Measurements from ENCODE around the gene KCNJ12.
"Not testable (repeated sequence)": the region's sequence is repeated elsewhere in the genome, so short reads cannot be mapped to it uniquely, and the experiment has no call there.

KCNJ12 gene

DNA sequence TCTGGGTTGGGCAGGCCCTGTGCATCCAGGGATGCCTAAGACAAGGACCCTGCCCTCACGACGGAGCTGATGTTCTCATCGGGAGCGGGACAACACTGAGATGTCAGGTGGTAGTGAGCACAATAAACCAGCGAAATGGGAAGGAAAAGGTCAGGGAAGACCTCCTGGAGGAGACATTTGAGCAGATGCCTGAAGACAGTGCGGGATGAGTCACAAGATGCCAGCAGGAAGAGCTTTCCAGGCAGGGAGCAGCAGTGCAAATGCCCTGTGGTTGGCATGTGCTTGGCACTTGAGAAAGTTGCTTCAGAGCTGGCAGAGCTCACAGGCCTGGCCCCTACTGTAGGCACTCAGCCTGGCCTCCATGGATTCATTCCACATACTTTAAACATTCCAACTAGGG is 28.5 kb upstream of the KCNJ12 start:
- H3K23ac ChIP-seq (ENCODE audit: low read length in 2 of 2); H2BK5ac ChIP-seq (ENCODE audit: low read depth, low read length, poor library complexity, severe bottlenecking); H3K4me1 ChIP-seq (ENCODE audit: control insufficient read depth, insufficient read depth, low read depth, low read length); H2AK5ac ChIP-seq (ENCODE audit: low read length, severe bottlenecking); H2BK120ac ChIP-seq (ENCODE audit: low read depth, low read length); H3K27me3 ChIP-seq (ENCODE audit: control insufficient read depth in 1 of 2, insufficient read depth in 1 of 2, low read length in 2 of 2); H2BK15ac ChIP-seq (ENCODE audit: low read depth, poor library complexity, severe bottlenecking); H3K9ac ChIP-seq (ENCODE audit: low read length); H3K18ac ChIP-seq (ENCODE audit: low read depth in 1 of 2, low read length in 2 of 2); H3K4ac ChIP-seq (ENCODE audit: low read depth in 1 of 2, low read length in 2 of 2); H2AFZ ChIP-seq (ENCODE audit: low read depth, low read length); H3K36me3 ChIP-seq (ENCODE audit: control insufficient read depth in 1 of 2, insufficient read depth in 2 of 2, low read depth in 1 of 2, low read length in 2 of 2); H3K79me1 ChIP-seq (replicated peaks; ENCODE audit: low read length, poor library complexity, severe bottlenecking); H3K4me3 ChIP-seq (ENCODE audit: insufficient read depth in 1 of 2, low read depth in 1 of 2, low read length in 2 of 2); H3K14ac ChIP-seq (ENCODE audit: low read length in 2 of 2); DNase-seq; H4K91ac ChIP-seq (ENCODE audit: low read length); H2BK12ac ChIP-seq (ENCODE audit: low read length in 2 of 2); H3K27ac ChIP-seq (ENCODE audit: low read length, poor library complexity, severe bottlenecking); H4K8ac ChIP-seq (ENCODE audit: low read length); H3K4me2 ChIP-seq (ENCODE audit: low read length, poor library complexity, severe bottlenecking); H3K9me3 ChIP-seq (ENCODE audit: control insufficient read depth, low read length): not testable (repeated sequence)
- WGBS, result no CpG with 5 or more reads among the region's 6 CpGs

DNA sequence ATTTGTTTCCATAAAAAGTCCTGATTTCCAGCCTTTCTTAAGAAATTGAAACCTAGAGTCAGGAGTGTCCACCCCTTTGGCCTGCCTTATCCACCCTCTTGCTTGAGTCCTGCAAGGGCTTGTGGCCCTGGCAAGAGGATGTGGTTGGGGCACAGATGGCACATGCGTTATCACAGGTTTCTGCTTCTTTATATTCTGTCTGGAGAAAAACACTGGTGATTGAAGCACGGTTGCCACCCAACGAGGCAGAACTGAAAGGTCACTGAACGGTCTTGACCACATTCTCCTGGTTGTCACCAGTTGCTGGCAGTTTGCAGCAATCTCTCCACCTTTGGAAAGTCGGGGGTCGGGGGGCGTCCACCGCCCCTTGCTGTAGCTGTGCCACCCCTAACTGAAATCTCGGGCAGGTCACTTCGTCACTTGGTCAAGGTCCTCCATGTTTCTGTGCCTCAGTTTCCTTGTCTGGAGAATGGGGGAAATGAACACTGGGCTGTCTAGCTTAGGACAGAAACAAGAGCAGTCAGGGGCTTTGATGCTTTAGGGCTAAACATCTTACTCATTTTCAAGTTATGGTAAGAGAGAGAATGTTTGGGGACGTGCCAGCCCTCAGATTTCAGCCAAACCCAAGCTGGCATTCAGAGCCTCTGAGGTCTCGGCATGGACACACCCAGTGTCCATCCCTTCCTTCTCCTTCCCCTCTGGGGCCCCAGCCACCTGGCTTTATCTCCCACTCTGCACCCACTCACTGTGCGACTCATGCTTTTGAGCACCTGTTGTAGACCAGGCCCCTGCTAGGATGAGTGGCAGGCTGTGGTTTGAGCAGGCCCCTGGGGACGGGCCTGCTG is 27.9 kb upstream of the KCNJ12 start:
- not testable (repeated sequence) for H2BK120ac ChIP-seq (ENCODE audit: low read depth, low read length); H3K27me3 ChIP-seq (ENCODE audit: control insufficient read depth in 1 of 2, insufficient read depth in 1 of 2, low read length in 2 of 2); H2BK5ac ChIP-seq (ENCODE audit: low read depth, low read length, poor library complexity, severe bottlenecking); H3K4me2 ChIP-seq (ENCODE audit: low read length, poor library complexity, severe bottlenecking); H4K8ac ChIP-seq (ENCODE audit: low read length); H3K79me1 ChIP-seq (replicated peaks; ENCODE audit: low read length, poor library complexity, severe bottlenecking); H3K9me3 ChIP-seq (ENCODE audit: control insufficient read depth, low read length); DNase-seq; H3K4ac ChIP-seq (ENCODE audit: low read depth in 1 of 2, low read length in 2 of 2); H3K23ac ChIP-seq (ENCODE audit: low read length in 2 of 2); H3K14ac ChIP-seq (ENCODE audit: low read length in 2 of 2); H2AFZ ChIP-seq (ENCODE audit: low read depth, low read length); H2BK12ac ChIP-seq (ENCODE audit: low read length in 2 of 2); H3K4me3 ChIP-seq (ENCODE audit: insufficient read depth in 1 of 2, low read depth in 1 of 2, low read length in 2 of 2); H3K18ac ChIP-seq (ENCODE audit: low read depth in 1 of 2, low read length in 2 of 2); H3K9ac ChIP-seq (ENCODE audit: low read length); H2BK15ac ChIP-seq (ENCODE audit: low read depth, poor library complexity, severe bottlenecking); H3K27ac ChIP-seq (ENCODE audit: low read length, poor library complexity, severe bottlenecking); H3K36me3 ChIP-seq (ENCODE audit: control insufficient read depth in 1 of 2, insufficient read depth in 2 of 2, low read depth in 1 of 2, low read length in 2 of 2); H4K91ac ChIP-seq (ENCODE audit: low read length); H3K4me1 ChIP-seq (ENCODE audit: control insufficient read depth, insufficient read depth, low read depth, low read length); H2AK5ac ChIP-seq (ENCODE audit: low read length, severe bottlenecking)
- WGBS, result 100% methylated on average over 3 of the region's 14 CpGs

DNA sequence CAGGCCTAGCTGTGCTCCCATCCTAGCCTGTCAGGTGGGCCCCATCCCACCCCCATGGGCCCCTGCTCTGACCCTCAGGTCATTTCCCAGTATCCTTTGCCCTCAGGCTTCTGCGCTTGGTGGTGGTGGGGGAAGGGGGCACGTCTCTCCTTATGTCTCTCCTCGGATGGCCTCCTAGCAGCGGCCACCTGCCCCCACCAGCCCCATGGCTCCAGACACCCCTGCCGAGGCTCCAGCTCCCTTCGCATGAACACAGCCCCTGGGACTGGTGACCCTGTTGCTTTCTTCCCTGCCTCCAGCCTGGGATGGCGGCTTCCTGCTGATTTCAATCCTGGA is 27.3 kb upstream of the KCNJ12 start:
- H3K4me2 ChIP-seq (ENCODE audit: low read length, poor library complexity, severe bottlenecking); H3K4me1 ChIP-seq (ENCODE audit: control insufficient read depth, insufficient read depth, low read depth, low read length); H3K79me1 ChIP-seq (replicated peaks; ENCODE audit: low read length, poor library complexity, severe bottlenecking); DNase-seq; H4K91ac ChIP-seq (ENCODE audit: low read length); H3K27ac ChIP-seq (ENCODE audit: low read length, poor library complexity, severe bottlenecking); H2BK12ac ChIP-seq (ENCODE audit: low read length in 2 of 2); H4K8ac ChIP-seq (ENCODE audit: low read length); H3K14ac ChIP-seq (ENCODE audit: low read length in 2 of 2); H3K18ac ChIP-seq (ENCODE audit: low read depth in 1 of 2, low read length in 2 of 2); H2BK120ac ChIP-seq (ENCODE audit: low read depth, low read length); H3K4ac ChIP-seq (ENCODE audit: low read depth in 1 of 2, low read length in 2 of 2); H3K23ac ChIP-seq (ENCODE audit: low read length in 2 of 2); H2AK5ac ChIP-seq (ENCODE audit: low read length, severe bottlenecking); H3K4me3 ChIP-seq (ENCODE audit: insufficient read depth in 1 of 2, low read depth in 1 of 2, low read length in 2 of 2); H3K9ac ChIP-seq (ENCODE audit: low read length); H3K36me3 ChIP-seq (ENCODE audit: control insufficient read depth in 1 of 2, insufficient read depth in 2 of 2, low read depth in 1 of 2, low read length in 2 of 2); H3K27me3 ChIP-seq (ENCODE audit: control insufficient read depth in 1 of 2, insufficient read depth in 1 of 2, low read length in 2 of 2); H2AFZ ChIP-seq (ENCODE audit: low read depth, low read length); H2BK5ac ChIP-seq (ENCODE audit: low read depth, low read length, poor library complexity, severe bottlenecking); H2BK15ac ChIP-seq (ENCODE audit: low read depth, poor library complexity, severe bottlenecking); H3K9me3 ChIP-seq (ENCODE audit: control insufficient read depth, low read length): not testable (repeated sequence)
- WGBS, result no CpG with 5 or more reads among the region's 7 CpGs

DNA sequence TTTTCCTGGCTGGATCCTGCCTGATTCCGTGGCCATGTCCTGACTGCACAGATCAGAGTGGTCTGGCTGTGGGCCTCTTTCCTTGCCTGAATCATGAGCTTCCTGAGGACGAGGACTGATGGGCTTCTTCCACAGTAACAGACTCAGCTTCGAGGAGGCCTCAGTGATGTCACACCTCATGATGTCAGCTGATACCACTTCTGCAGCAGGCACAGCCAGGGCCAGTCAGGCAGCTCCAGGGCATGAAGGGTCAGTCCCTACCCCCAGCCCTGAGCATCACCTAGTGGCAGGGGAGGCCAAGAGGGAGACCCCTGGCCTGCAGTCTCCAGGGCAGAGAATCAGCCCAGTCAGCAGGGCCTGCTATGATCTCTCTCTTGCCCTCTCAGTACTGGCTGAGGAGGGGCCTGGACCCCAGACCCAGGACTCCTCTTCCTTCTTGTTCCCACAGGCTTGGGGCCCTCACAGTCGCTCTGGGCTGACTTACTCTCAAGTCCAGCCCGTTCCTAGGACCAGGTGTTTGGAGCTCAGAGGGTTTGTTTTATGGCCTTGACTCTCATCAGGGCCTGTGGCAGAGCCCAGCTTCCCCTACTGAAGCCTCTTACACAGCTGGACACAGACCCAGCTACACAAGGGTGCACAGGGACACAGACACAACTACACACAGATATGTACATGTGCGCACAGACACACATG is 26.7 kb upstream of the KCNJ12 start:
- H3K27me3 ChIP-seq (ENCODE audit: control insufficient read depth in 1 of 2, insufficient read depth in 1 of 2, low read length in 2 of 2); H3K4me2 ChIP-seq (ENCODE audit: low read length, poor library complexity, severe bottlenecking); H2BK5ac ChIP-seq (ENCODE audit: low read depth, low read length, poor library complexity, severe bottlenecking); H2BK15ac ChIP-seq (ENCODE audit: low read depth, poor library complexity, severe bottlenecking); H2AK5ac ChIP-seq (ENCODE audit: low read length, severe bottlenecking); H3K27ac ChIP-seq (ENCODE audit: low read length, poor library complexity, severe bottlenecking); H3K18ac ChIP-seq (ENCODE audit: low read depth in 1 of 2, low read length in 2 of 2); H3K79me1 ChIP-seq (replicated peaks; ENCODE audit: low read length, poor library complexity, severe bottlenecking); H3K4ac ChIP-seq (ENCODE audit: low read depth in 1 of 2, low read length in 2 of 2); H3K9me3 ChIP-seq (ENCODE audit: control insufficient read depth, low read length); H3K4me1 ChIP-seq (ENCODE audit: control insufficient read depth, insufficient read depth, low read depth, low read length); H4K91ac ChIP-seq (ENCODE audit: low read length); H3K4me3 ChIP-seq (ENCODE audit: insufficient read depth in 1 of 2, low read depth in 1 of 2, low read length in 2 of 2); H2BK120ac ChIP-seq (ENCODE audit: low read depth, low read length); H4K8ac ChIP-seq (ENCODE audit: low read length); H3K14ac ChIP-seq (ENCODE audit: low read length in 2 of 2); H2AFZ ChIP-seq (ENCODE audit: low read depth, low read length); H3K23ac ChIP-seq (ENCODE audit: low read length in 2 of 2); H2BK12ac ChIP-seq (ENCODE audit: low read length in 2 of 2); H3K9ac ChIP-seq (ENCODE audit: low read length); H3K36me3 ChIP-seq (ENCODE audit: control insufficient read depth in 1 of 2, insufficient read depth in 2 of 2, low read depth in 1 of 2, low read length in 2 of 2): not testable (repeated sequence)
- 56% methylated on average over 3 of the region's 6 CpGs for WGBS
- DNase-seq, result peak; percentile 13

Data from mesenchymal stem cell (in vitro differentiated cells and primary cell).